Measurements from ENCODE around the gene MUC5AC.
"Not testable (repeated sequence)": the region's sequence is repeated elsewhere in the genome, so short reads cannot be mapped to it uniquely, and the experiment has no call there.

Gene MUC5AC

DNA sequence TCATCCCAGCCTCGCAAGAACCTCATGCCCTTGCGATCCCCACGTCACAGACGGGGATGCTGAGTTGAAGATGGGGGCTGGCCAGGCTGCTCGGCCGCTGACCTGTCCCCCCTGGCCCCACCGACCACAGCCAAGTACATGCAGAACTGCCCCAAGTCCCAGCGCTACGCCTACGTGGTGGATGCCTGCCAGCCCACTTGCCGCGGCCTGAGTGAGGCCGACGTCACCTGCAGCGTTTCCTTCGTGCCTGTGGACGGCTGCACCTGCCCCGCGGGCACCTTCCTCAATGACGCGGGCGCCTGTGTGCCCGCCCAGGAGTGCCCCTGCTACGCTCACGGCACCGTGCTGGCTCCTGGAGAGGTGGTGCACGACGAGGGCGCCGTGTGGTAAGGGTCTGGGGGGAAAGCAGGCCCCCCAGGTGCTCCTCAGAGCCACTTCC lies 75.1 kb downstream of the MUC5AC start:
- H3K4me3 ChIP-seq (ENCODE audit: low read depth, low read length) = no peak overlapping the region

DNA sequence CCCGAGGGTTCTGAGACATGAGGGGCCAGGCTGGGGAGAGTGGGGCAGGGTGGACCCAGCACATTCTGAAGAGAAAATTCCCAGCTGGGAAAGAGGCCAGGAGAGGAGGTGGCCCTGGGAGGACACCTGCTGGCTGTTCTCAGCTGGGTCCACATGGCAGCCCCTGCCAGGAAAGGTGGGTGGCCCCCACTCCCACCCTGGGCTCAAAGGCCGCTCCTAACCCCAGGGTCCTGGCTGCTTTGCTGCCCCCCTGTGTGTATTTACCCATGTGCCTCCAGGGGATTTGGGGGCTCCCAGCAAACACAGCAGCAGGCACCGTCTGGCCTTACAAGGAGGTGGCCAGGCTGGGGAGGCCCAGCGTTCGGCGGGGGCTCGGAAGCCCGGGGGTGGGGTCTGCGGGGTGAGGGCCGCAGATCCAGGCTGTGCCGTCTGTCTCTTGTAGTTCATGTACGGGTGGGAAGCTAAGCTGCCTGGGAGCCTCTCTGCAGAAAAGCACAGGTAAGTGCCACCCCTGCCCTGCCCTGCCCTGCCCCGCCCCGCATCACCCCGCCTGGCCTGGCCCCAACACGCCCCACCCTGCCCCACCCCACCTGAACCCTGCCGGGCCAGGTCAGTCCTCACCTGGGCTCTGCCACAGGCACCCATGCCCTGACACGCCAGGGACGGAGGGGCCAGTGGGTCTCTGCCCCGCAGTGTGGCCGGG lies 75.7 kb downstream of the MUC5AC start:
- H3K4me3 ChIP-seq (ENCODE audit: low read depth, low read length) = no peak overlapping the region

DNA sequence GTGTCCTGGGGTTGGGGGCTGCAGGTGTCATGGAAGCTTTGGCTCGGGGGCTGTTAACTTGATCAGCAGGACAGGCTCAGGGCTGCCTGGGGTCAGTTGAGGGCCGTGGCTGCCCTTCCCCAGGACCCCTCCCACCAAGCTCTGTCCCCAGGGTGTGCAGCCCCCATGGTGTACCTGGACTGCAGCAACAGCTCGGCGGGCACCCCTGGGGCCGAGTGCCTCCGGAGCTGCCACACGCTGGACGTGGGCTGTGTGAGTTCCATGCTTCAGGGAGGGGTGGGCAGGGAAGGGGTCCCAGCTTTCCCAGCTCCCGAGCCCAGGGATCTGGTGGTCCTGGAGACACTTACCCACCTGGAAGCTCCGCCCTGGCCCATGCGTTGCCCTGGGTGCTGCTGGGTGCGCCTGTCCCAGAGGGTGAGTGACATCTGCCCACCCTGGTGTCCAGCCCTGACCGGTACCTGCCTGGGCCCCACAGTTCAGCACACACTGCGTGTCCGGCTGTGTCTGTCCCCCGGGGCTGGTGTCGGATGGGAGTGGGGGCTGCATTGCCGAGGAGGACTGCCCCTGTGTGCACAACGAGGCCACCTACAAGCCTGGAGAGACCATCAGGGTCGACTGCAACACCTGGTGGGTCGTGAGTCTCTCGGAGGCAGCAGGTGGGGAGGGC lies 76.4 kb downstream of the MUC5AC start:
- no peak overlapping the region for H3K4me3 ChIP-seq (ENCODE audit: low read depth, low read length)

DNA sequence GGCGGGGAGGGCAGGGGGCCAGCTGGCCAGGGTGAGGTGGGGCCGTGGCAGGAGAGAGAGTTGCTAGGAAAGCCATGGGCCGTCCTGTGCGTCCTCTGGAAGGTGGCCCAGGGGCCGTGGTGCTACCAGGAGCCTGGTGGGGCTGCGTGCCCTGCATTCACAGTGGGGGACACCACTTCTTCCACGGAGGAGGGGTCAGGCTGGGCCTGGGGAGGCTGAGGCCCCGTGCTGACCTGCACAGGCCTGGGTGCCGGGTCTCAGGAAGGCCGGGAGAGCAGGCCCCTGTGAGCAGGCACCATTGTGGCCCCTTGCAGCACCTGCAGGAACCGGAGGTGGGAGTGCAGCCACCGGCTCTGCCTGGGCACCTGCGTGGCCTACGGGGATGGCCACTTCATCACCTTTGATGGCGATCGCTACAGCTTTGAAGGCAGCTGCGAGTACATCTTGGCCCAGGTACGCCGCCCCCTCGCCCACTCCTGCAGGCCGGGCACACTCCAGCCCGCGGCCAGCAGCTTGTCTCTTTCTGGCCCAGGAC lies 77.1 kb downstream of the MUC5AC start:
- H3K4me3 ChIP-seq (ENCODE audit: low read depth, low read length) = no peak overlapping the region

DNA sequence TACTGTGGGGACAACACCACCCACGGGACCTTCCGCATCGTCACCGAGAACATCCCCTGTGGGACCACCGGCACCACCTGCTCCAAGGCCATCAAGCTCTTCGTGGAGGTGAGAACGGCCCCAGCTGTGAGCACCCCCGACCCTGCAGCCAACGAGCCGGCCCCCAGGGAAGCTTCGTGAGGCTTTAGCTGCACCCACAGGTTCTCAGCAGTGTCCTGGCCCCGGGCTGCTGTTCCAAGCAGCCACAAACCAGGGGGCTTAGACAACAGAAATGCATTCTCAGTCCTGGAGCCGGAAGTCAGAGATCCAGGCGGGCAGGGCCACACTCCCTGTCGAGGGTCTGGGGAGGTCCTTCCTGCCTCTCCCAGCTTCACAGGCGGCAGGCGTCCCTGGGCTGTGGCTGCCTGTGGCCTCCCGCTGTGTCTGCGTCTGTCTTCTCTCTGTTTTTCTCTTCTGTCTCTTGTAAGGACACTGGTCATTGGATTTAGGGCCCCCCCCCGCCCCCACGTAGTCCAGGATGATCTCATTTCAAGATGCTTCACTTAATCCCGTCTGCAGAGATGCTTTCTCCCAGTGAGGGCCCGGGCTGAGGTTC lies 77.7 kb downstream of the MUC5AC start:
- no peak overlapping the region for H3K4me3 ChIP-seq (ENCODE audit: low read depth, low read length)

DNA sequence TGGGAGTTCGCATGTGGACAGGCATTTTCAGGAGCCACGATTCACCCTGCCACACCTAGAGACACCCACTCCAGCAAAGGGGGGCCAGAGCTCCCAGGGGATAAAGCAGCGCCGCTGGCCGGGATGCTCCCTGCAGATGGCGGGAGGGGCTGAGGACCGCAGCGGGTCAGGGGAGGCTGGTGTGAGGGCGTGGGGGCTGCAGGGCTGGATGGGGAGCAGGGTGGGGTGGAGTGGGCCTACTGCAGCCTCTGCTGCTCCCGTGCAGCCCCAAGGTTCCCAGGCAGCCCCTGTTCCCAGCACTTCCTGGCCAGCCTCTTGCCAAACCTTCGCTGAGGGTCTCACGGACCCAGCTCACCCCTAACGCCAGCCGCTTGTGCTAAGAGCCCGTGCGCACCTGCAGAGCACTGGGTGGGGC lies 78.2 kb downstream of the MUC5AC start:
- H3K4me3 ChIP-seq (ENCODE audit: low read depth, low read length) = no peak overlapping the region

DNA sequence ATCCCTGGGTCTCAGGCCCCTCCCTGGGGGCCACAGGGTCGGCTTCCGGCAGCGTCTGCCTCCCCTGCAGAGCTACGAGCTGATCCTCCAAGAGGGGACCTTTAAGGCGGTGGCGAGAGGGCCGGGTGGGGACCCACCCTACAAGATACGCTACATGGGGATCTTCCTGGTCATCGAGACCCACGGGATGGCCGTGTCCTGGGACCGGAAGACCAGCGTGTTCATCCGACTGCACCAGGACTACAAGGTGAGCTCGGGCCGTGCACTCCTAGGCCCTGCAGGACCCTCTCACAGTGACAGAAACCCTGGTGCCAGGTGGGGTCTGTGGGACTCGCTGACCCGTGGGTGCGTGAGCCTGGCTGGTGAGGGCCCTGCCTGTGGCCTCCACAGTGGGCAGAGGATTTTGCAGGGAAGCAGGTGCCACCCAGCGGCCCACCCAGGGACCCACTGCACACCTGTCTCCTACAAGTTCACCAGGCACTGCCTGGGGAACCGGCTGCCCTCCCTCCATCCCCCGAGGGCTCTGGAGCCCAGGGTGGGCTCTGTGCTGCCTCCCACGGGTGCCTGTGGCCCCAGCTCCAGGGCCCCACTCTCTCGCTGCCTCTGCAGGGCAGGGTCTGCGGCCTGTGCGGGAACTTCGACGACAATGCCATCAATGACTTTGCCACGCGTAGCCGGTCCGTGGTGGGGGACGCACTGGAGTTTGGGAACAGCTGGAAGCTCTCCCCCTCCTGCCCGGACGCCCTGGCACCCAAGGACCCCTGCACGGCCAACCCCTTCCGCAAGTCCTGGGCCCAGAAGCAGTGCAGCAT lies 78.8 kb downstream of the MUC5AC start:
- no peak overlapping the region for H3K4me3 ChIP-seq (ENCODE audit: low read depth, low read length)

DNA sequence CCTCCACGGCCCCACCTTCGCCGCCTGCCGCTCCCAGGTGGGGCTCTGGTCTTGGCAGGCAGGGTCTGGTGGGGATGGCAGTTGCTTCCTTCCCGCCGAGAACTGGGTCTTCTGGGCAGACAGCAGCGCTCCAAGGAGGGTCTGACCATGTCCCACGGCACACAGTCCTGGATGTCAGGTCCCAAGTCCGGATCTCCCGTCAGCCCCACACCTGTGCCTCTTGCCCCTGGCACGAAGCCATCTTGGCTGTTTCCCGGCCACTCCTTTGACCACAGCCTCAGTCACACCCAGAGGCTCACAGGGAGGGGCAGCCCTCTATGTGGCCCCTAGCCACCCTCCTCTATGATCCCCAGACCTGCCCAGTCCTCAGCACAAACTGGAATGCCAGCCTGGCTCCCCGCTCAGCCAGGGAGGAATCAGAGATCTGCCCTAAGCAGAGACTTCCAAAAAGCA lies 79.4 kb downstream of the MUC5AC start:
- H3K4me3 ChIP-seq (ENCODE audit: low read depth, low read length) = no peak overlapping the region

DNA sequence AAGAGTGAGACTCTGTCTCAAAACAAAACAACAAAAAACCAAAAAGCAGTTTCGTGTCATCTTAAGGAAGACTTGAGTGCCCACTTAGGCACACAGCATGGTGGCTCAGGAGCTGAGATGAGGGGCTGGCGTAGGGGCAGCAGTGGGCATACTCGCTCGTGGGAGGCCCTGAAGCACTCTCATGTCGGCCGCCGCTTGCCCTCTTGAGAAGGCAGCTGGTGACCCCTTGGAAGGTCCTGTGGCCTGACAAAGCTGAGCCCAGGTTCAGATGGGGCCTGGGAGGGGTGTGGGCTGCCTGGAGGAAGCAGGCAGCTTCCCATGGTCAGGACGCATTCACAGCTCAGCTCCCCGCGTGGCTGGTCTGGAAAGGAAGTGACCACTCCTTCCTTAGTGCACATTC lies 80.1 kb downstream of the MUC5AC start:
- no peak overlapping the region for H3K4me3 ChIP-seq (ENCODE audit: low read depth, low read length)

DNA sequence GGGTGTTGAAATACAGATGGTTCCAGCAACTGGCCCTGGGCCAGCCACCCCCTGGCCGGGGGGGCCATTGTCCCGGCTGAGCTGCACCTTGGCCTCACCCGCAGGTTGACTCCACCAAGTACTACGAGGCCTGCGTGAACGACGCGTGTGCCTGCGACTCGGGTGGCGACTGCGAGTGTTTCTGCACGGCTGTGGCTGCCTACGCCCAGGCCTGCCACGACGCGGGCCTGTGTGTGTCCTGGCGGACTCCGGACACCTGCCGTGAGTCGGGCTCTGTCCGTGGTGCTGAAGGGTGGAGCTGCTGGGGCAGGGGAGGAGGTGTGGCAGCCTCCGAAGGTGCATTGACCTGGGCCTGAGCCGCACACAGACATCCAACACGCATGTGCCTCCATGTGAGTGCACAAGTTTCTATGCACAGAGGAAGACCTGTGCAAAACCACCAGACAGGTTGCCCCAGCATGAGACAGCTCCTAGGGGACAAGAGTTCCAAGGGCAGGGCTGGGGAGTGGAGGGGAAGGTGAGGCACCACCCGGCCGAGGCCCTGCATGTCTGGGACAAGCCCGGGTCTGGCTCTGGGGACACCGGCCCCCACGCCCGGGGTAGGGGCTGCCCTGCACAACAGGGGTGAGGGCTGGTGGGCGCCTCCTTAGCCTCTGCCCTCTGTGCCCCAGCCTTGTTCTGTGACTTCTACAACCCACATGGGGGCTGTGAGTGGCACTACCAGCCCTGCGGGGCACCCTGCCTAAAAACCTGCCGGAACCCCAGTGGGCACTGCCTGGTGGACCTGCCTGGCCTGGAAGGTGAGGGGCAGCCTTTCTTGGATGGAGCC lies 81.2 kb downstream of the MUC5AC start:
- no peak overlapping the region for H3K4me3 ChIP-seq (ENCODE audit: low read depth, low read length)

DNA sequence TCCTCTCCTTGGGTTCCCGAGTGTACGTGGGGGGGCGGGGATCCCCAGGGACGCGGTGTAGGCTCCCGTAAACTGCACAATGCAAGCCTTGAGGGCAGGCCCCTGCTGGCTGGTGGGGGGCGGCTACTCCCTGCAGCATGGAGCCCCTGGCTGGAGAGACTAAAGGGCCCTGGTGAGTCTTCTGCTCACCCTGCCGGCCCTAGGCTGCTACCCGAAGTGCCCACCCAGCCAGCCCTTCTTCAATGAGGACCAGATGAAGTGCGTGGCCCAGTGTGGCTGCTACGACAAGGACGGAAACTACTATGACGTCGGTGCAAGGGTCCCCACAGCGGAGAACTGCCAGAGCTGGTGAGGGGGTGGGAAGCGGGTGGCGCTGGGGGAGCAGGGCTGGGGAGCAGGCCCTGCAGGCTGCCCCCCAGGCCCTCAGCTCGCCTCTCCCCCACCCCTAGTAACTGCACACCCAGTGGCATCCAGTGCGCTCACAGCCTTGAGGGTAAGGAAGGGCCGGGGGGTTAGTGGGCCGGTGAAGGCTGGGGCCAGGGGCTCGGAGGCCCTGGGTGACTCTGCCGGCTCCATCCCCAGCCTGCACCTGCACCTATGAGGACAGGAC lies 81.9 kb downstream of the MUC5AC start:
- no peak overlapping the region for H3K4me3 ChIP-seq (ENCODE audit: low read depth, low read length)

DNA sequence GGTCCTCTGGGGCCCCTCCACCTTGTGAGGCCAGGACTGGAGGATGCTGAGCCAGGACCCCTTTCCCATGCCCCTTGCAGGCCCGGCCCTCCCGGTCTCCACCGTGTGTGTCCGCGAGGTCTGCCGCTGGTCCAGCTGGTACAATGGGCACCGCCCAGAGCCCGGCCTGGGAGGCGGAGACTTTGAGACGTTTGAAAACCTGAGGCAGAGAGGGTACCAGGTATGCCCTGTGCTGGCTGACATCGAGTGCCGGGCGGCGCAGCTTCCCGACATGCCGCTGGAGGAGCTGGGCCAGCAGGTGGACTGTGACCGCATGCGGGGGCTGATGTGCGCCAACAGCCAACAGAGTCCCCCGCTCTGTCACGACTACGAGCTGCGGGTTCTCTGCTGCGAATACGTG lies 83.0 kb downstream of the MUC5AC start:
- H3K4me3 ChIP-seq (ENCODE audit: low read depth, low read length) = no peak overlapping the region

DNA sequence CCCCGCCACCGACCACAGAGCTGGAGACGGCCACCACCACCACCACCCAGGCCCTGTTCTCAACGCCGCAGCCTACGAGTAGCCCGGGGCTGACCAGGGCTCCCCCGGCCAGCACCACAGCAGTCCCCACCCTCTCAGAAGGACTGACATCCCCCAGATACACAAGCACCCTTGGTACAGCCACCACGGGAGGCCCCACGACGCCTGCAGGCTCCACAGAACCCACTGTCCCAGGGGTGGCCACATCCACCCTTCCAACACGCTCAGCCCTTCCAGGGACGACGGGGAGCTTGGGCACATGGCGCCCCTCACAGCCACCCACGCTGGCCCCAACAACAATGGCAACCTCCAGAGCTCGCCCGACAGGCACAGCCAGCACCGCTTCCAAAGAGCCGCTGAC lies 84.0 kb downstream of the MUC5AC start:
- no peak overlapping the region for H3K4me3 ChIP-seq (ENCODE audit: low read depth, low read length)

DNA sequence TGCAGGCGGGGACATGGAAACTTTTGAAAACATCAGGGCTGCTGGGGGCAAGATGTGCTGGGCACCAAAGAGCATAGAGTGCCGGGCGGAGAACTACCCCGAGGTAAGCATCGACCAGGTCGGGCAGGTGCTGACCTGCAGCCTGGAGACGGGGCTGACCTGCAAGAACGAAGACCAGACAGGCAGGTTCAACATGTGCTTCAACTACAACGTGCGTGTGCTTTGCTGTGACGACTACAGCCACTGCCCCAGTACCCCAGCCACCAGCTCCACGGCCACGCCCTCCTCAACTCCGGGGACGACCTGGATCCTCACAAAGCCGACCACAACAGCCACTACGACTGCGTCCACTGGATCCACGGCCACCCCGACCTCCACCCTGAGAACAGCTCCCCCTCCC lies 84.5 kb downstream of the MUC5AC start:
- no peak overlapping the region for H3K4me3 ChIP-seq (ENCODE audit: low read depth, low read length)

DNA sequence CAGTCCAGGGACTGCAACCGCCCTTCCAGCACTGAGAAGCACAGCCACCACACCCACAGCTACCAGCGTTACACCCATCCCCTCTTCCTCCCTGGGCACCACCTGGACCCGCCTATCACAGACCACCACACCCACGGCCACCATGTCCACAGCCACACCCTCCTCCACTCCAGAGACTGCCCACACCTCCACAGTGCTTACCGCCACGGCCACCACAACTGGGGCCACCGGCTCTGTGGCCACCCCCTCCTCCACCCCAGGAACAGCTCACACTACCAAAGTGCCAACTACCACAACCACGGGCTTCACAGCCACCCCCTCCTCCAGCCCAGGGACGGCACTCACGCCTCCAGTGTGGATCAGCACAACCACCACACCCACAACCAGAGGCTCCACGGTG lies 85.0 kb downstream of the MUC5AC start:
- H3K4me3 ChIP-seq (ENCODE audit: low read depth, low read length) = not testable (repeated sequence)

DNA sequence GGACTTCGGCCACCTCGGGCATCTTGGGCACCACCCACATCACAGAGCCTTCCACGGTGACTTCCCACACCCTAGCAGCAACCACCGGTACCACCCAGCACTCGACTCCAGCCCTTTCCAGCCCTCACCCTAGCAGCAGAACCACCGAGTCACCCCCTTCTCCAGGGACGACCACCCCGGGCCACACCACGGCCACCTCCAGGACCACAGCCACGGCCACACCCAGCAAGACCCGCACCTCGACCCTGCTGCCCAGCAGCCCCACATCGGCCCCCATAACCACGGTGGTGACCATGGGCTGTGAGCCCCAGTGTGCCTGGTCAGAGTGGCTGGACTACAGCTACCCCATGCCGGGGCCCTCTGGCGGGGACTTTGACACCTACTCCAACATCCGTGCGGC lies 85.8 kb downstream of the MUC5AC start:
- not testable (repeated sequence) for H3K4me3 ChIP-seq (ENCODE audit: low read depth, low read length)

DNA sequence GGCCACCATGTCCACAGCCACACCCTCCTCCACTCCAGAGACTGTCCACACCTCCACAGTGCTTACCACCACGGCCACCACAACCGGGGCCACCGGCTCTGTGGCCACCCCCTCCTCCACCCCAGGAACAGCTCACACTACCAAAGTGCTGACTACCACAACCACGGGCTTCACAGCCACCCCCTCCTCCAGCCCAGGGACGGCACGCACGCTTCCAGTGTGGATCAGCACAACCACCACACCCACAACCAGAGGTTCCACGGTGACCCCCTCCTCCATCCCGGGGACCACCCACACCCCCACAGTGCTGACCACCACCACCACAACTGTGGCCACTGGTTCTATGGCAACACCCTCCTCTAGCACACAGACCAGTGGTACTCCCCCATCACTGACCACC lies 86.8 kb downstream of the MUC5AC start:
- H3K4me3 ChIP-seq (ENCODE audit: low read depth, low read length) = not testable (repeated sequence)

DNA sequence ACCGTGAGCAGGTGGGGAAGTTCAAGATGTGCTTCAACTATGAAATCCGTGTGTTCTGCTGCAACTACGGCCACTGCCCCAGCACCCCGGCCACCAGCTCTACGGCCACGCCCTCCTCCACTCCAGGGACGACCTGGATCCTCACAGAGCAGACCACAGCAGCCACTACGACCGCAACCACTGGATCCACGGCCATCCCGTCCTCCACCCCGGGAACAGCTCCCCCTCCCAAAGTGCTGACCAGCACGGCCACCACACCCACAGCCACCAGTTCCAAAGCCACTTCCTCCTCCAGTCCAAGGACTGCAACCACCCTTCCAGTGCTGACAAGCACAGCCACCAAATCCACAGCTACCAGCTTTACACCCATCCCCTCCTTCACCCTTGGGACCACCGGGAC lies 88.0 kb downstream of the MUC5AC start:
- H3K4me3 ChIP-seq (ENCODE audit: low read depth, low read length) = not testable (repeated sequence)

DNA sequence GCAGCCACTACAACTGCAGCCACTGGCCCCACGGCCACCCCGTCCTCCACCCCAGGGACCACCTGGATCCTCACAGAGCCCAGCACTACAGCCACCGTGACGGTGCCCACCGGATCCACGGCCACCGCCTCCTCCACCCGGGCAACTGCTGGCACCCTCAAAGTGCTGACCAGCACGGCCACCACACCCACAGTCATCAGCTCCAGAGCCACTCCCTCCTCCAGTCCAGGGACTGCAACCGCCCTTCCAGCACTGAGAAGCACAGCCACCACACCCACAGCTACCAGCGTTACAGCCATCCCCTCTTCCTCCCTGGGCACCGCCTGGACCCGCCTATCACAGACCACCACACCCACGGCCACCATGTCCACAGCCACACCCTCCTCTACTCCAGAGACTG lies 88.5 kb downstream of the MUC5AC start:
- H3K4me3 ChIP-seq (ENCODE audit: low read depth, low read length) = not testable (repeated sequence)

DNA sequence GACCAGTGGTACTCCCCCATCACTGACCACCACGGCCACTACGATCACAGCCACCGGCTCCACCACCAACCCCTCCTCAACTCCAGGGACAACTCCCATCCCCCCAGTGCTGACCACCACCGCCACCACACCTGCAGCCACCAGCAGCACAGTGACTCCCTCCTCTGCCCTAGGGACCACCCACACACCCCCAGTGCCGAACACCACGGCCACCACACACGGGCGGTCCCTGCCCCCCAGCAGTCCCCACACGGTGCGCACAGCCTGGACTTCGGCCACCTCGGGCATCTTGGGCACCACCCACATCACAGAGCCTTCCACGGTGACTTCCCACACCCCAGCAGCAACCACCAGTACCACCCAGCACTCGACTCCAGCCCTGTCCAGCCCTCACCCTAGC lies 89.3 kb downstream of the MUC5AC start:
- not testable (repeated sequence) for H3K4me3 ChIP-seq (ENCODE audit: low read depth, low read length)
